Erythroblast (primary cell): ENCODE results near the gene CTNNA2.

ENCODE experiments used
- DNase-seq, 2 experiments: peaks; one replicate each; lab custom pipeline; 2025; lab: John Stamatoyannopoulos, UW
- GATA1 ChIP-seq: IDR thresholded peaks from 2 replicates; pipeline ENCODE4 v1.6.1; 2011; ENCODE audit warnings: low read depth, mild to moderate bottlenecking, control low read depth, low read length, moderate library complexity
- POLR2A ChIP-seq: IDR thresholded peaks from 2 replicates; pipeline ENCODE4 v1.6.1; 2011; ENCODE audit warnings: mild to moderate bottlenecking, low read length

The CTNNA2 gene

DNA sequence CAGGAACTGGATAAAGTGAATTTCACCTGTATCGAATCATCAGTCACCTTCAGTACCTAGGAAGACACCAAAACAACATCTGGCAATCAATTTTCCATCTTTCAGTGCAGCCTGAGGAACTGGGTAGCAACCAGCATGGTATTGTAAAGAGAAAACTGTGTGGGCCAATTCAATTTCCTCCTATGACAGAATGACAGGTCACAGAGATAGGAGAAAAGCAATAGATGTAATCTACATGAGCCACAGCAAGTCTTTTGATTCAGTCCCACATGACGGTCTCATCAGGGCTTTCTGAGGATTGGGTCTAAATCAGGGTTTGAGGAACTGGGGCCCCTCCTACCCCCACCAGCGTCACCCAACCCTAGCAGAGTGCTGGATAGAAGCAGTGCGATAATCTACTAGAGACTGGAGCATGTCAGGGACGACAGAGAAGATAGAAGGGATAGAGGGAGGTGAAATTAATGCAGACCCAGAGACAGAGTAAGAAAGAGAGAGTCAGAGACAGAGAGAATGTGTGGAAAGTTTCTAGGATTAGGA, 523.0 kb downstream of the CTNNA2 start:
- TF ChIP-seq POLR2A (no peak), GATA1 (no peak)
- no peak for DNase-seq

DNA sequence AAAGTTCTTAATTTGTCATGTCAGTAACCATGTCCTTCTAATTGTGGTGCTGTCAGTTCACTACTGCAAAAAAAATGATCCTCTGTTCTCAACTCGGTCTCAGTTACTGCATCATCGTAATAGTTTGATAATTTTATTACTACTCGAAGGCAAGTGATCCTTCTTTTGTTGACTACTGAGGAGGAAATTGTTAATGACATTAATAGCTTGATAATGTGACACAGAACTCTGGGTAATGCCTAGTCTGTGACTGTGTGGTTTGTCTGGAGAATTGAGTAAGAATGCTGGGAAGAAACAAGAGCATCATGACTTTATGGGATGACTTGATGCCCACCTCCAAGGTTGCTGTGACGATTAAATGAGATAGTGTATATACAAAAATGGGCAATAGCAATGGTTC, 524.5 kb downstream of the CTNNA2 start:
- DNase-seq, result no peak

DNA sequence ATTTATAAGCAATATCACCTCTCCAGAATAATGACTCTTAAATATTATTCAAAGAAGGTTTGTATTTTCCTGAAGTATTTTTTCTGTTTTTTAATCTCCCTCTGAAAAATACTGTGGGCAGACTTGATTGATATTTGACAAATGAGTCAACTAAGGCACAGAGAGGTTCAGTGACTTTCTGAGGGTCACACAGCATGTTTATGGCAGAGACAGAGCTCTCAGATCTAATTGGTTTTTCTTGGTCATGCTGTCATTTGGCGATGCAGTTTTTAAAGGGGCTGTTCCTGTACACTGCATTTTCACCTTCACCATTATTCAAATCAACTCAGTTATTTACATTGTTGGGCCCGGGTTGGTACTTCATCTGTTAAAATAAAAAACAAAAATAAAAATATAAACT, 527.4 kb downstream of the CTNNA2 start:
- TF ChIP-seq GATA1 (no peak), POLR2A (no peak)
- DNase-seq, result no peak

More for the DNA sequence above, 524.5 kb downstream of the CTNNA2 start:
- TF ChIP-seq POLR2A (no peak), GATA1 (no peak)

DNA sequence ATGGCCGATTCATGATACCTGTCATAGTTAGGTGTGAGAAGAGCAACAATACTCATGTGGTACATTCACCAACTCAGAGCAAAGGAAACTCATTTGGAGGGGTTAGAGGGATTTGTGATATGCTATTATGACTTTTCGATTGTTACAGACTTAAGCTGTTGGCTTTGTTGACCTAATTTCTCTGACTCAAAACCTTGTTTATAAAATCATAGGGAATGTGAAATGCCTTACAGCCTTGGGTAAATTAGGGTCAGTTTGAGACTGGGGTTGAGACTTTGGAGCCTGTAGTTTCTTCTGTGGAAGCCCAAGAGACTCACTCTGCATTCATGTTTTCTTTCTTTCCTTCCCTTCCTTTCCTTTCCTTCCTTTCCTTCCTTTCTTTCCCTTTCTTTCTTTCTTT, 529.8 kb downstream of the CTNNA2 start:
- DNase-seq, result no peak
- TF ChIP-seq POLR2A, result no peak
- TF ChIP-seq GATA1, result no peak

DNA sequence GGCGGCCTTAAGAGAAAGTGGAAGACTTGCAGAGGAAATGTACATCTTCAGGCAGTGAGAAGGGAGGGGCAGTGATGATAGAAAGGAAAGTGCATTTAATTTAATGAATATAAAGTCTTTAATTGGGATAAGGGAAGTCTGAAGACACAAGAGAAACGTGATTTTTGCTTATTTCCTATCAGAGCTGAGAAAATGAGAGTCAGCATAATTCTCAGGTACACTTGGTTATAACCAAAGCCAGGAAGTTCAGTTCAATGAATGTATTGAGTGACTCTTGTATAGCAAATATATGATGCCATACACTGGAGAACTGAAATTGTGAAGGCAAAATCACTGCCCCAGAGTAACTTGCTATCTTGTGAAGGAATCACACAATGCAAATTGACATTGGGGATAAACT, 535.4 kb downstream of the CTNNA2 start:
- DNase-seq, result no peak
- TF ChIP-seq GATA1 (no peak), POLR2A (no peak)

DNA sequence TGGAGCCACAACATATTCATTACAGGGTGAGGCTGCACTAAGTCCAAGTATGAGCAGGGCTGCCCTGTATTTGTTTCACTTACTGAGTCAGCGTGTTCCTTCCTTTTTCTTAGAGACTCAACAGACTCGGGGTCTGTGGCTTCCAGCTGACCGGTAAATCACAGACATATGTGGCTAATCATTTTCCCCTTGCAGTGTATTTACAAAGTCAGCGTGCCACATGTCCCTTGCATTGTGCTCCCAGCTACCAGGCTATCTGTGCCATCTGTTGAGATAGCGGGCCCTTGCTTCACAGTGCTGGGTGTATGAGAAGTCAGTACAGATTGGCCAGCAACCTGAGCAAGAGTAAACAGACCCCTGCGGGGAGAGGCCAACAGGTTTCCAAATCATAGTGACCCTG, 537.4 kb downstream of the CTNNA2 start:
- TF ChIP-seq GATA1 (no peak), POLR2A (no peak)
- DNase-seq, result no peak

DNA sequence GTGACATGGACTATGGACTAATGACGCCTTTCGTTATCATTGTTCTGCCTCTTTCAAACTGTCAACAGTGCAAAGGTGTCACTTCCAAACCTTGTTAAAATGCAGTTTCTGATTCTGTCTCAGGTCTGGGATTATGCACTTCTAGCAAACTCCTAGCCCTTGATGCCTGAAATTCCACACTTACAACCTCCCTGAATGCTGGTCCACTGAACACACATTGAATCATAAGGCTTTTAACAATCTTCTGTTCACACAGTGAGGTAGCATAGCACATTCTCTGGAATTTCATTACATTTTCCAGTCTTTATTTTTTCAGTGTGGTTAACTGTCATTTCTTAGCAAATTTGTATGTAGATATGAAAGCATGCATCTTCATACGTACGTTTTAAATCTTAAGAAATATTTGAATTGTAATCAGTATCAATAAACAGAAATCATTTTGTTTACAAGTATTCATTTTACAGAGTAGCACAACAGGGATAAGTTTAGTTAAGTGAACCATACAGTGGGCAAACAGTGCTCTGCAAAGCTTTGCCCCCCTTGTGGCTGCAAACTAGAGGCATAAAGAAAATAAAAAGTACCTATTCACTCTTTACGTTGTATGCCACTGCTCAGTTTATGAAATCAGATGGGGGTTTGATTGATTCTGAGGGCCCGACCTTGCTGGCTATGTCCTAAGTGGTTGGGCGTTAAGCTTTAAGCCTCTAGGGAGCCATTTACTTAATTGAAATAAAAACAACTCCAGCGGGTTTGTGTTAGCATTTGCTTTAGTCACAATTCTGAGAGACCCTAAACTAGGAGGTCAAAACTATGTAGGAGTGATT, 540.9 kb downstream of the CTNNA2 start:
- no peak for DNase-seq
- no peak for TF ChIP-seq POLR2A
- TF ChIP-seq GATA1, result no peak

DNA sequence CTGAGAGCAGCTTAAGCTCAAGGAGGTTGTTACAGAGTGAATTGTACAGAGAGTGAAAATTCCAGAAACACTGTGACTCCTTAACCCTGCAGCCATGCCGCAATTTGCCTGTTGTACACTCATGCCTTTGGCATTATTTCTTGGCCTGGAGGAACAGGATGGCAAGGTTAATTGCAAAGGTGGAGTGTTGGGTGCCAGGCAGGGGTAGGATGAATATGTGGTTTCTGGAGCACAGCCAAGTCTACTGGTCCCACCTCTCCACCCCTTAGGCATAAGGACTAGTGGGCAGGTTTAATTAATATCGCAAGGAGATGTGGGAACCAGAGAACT, 541.5 kb downstream of the CTNNA2 start:
- DNase-seq, result no peak
- TF ChIP-seq GATA1, result no peak
- TF ChIP-seq POLR2A, result no peak

DNA sequence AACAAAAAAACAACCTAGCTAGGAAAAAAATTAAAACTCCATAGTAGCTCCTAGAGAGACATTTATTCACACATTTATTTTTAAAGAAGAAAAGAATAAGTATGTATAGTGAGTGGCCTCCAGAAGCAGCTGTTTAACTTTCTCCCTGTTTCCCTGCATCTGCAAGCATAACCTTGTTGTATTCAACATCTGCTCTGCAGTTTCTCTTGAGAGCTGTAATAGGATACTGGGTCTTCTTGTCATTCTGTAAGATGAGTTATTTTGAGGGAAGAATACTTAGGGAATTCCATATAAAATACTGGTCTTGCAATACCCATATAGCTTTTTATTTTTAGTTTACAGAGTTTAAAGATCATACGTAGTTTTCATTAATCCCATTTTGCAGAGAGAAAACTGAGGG, 545.1 kb downstream of the CTNNA2 start:
- DNase-seq, result no peak
- no peak for TF ChIP-seq GATA1
- TF ChIP-seq POLR2A, result no peak

DNA sequence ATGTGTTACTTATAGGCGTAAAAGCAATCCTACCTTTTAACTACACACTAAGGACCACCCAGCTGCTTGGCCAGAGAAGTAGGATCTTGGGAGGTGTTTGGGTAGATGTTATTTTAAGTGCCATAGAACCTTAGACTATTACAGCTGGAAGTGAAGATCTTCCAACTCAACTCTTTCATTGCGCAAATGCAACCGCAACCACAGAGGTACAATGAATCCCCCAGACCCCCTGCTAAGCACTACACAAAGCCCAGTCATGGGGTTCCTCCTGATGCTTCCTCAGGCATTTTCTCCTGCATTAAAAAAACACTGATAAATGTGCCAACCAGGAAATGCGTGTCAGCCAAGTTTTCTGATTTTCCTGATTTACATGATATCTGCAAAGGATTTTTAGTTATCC, 545.7 kb downstream of the CTNNA2 start:
- no peak for DNase-seq
- TF ChIP-seq GATA1 (no peak), POLR2A (no peak)

DNA sequence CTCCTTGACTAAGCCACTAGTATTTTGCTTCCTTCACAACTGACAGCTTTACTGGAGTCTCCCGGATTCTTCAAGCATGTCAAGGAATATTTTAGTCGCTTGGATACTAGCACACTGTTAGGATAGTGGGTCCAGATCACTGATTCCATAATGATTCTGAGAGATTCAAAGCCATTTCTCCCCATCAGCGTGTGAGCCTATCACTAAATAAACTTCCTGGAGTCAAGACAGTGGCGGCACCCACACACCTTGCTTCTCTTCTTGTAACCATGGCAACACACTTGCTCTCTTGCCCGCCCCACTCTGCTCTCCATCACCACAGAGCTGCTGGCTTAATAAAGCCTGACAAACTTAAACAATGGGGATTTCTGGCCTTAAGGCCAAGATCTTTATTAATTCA, 546.6 kb downstream of the CTNNA2 start:
- no peak for TF ChIP-seq GATA1
- TF ChIP-seq POLR2A, result no peak
- DNase-seq, result no peak

DNA sequence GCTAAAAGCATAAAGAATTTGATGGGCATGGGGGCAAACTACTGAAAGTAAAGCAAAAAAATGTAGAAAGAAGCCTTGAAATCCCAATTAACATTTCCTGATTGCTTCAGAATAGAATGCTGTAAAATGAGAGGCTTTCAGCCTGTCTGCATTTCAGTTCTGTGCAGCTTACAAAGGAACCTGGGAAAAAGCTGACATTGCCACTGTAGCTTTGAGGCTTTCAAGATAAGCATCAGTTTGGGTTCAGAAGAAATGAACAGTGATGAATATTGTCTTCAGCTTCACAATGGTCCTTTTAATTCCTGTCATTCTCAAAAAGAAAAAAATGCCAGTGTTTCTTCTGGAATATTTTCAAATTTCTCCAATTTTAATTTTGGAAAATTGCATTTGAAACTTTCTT, 549.0 kb downstream of the CTNNA2 start:
- no peak for DNase-seq
- TF ChIP-seq GATA1, result no peak
- TF ChIP-seq POLR2A, result no peak

DNA sequence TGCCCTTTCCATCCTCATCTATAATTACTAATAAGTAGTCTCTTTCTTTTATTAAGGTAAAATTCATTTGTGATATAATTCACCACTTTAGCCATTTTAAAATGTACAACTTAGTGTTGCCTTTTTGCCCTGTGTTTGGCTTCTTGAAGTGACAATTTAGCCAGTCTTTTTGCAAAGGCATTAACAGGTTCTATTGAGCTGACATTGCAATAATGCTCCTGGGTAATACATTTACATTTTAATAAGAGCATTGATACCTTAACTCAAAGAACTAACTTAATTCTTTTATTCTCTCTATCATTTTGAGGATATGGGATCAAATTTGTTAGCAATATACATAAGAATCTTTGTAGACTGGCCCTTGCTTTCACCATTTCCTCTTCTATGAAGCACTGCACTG, 549.4 kb downstream of the CTNNA2 start:
- no peak for TF ChIP-seq POLR2A
- no peak for TF ChIP-seq GATA1

DNA sequence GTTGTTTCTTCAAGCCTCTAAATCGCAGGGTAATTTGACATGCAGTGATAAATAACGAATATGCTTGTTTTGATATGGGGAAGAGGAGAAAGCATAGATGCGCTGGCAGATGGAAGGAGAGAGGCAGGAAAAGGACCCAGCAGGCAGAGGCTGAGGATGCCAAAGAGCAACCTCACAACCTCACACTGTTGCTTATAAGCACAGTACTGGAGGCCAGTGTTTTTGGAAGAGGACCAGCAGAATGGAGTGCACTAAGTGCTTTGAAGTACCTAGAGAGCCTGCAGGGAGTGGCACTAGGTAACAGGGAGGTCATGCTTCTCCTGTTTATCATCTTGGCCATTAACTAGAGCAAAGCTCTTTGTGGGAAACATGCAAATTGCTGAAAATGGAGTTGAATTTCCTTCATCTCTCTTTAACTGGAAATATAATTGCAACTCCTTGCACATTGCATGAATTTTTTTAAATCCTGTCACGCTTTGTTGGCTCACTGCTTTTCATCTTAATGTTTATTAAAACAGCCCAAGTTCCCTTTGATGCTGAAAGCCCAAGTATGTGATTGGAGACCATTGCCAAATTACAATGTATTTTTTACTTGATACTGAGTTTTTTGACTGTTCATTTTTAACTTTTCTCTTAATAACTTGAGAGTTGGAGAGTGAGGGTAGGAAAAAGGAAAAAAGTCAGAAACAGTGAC, 555.3 kb downstream of the CTNNA2 start:
- no peak for DNase-seq
- no peak for TF ChIP-seq POLR2A
- no peak for TF ChIP-seq GATA1

More for the DNA sequence above, 549.4 kb downstream of the CTNNA2 start:
- DNase-seq, result no peak

DNA sequence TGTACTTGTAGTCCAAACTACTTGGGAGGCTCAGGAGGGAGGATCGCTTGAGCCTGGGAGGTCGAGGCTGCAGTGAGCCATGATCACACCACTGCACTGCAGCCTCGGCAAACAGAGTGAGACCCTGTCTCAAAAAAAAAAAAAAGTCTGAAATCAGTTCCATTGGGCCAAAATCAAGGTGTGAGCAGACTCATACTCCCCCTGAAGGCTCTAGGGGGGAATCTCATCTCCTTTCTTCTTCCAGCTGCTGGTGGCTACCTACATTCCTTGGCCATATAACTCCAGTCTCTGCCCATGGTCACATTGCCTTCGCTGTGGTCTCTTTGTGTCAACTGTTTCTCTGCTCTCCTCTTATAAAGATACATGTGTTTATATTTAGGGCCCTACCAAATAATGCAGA, 557.7 kb downstream of the CTNNA2 start:
- DNase-seq, result no peak
- TF ChIP-seq POLR2A (no peak), GATA1 (no peak)
